HL-60/S4 (cell line): ENCODE data around the gene BRIX1.
"Not testable (repeated sequence)": the region's sequence is repeated elsewhere in the genome, so short reads cannot be mapped to it uniquely, and the experiment has no call there.

Experiments
- in situ Hi-C: fragments of 300-500 bp; cut with MboI; formaldehyde crosslinking; loops from 2 replicates; pipeline ENCODE4 v1.14.3; 2022; ENCODE audit warnings: low sequenced_read_pairs

Gene BRIX1

GRCh38 chr5:34957857-34958690 lies 42.6 kb downstream of the BRIX1 start:
- in situ Hi-C loops, result no loop called here

DNA sequence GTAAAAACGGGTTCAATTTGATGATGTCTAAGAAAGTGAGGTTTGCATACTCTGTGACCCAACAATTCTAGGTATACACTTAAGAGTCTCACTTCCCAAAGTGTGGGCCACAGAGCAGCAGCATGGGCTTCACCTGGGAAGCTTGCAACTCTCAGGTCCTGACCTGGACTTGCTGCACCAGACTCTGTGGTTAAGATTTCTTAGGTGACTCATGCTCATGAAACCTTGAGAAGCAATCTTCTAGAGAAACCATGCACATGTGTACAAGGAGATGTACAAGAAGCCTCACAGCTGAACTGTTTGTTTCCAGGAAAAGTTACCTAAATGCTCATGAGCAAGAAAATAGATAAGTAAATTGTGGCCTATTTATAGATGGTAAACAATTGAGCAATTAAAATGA lies 43.8 kb downstream of the BRIX1 start:
- in situ Hi-C loops, result no loop called here

DNA sequence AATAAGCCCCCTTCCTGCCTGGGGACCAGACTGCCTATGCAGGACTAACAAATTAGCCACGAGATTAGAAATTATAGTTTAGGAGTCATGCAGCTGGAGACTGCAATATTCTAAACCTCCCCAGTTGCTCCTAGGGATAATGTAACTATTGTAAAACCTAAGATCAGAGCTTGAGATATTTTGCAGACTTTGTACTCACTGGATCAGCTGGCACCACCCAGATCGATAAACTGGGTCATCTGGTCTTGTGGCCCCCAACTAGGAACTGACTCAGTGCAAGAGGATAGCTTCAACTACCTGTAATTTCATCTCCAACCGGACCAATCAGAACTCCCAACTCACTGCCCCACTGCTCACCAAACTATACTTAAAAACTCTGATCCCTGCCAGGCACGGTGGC lies 52.0 kb downstream of the BRIX1 start:
- in situ Hi-C loops, result no loop called here

- in situ Hi-C loops, result no loop called here
These were observed 52.7 kb downstream of the BRIX1 start for GRCh38 chr5:34968258-34968657.

GRCh38 chr5:34970552-34970951 lies 55.0 kb downstream of the BRIX1 start:
- in situ Hi-C loops, result no loop called here

GRCh38 chr5:34971655-34972054 lies 56.1 kb downstream of the BRIX1 start:
- in situ Hi-C loops, result not testable (repeated sequence)
